ENCODE data around the gene BTRC. TPM values are rescaled to one million over a fixed set of nuclear protein-coding genes. Genes with fewer than 3 reads are reported as not detected.
A peak's percentile ranks its signal among the peaks of the same experiment; 100 is the strongest.

Gene BTRC
- total and polyA plus RNA-seq, 4 donors = 3.1 to 16.4 (median 9.3) TPM

GRCh38 chr10:101482568-101482967 lies 128.6 kb downstream of the BTRC start:
- TF ChIP-seq, protein P1, sequence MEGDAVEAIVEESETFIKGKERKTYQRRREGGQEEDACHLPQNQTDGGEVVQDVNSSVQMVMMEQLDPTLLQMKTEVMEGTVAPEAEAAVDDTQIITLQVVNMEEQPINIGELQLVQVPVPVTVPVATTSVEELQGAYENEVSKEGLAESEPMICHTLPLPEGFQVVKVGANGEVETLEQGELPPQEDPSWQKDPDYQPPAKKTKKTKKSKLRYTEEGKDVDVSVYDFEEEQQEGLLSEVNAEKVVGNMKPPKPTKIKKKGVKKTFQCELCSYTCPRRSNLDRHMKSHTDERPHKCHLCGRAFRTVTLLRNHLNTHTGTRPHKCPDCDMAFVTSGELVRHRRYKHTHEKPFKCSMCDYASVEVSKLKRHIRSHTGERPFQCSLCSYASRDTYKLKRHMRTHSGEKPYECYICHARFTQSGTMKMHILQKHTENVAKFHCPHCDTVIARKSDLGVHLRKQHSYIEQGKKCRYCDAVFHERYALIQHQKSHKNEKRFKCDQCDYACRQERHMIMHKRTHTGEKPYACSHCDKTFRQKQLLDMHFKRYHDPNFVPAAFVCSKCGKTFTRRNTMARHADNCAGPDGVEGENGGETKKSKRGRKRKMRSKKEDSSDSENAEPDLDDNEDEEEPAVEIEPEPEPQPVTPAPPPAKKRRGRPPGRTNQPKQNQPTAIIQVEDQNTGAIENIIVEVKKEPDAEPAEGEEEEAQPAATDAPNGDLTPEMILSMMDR (IDR thresholded peaks at IDR 0.05; ENCODE audit: control extremely low read depth, extremely low read depth) = no peak
- Histone ChIP-seq H3K27ac (ENCODE audit: low read depth in 1 of 2, low read length in 1 of 2) (no peak overlapping the region), H3K4me1 (ENCODE audit: control insufficient read depth in 5 of 5, insufficient read depth in 5 of 5, low read length in 5 of 5) (peaks cover 0 to 27% (median 6%) of the 10 kb centered on the region in 5 donors), H3K9ac (ENCODE audit: insufficient read depth in 1 of 2, low read length in 2 of 2) (no peak overlapping the region), H3K36me3 (ENCODE audit: control insufficient read depth in 4 of 4, insufficient read depth in 4 of 4, low read length in 4 of 4) (peaks cover 0 to 10% (median 1%) of the 10 kb centered on the region in 4 donors), H3K27me3 (ENCODE audit: control insufficient read depth in 3 of 3, insufficient read depth in 3 of 3, low read length in 2 of 3) (no peaks in the 10 kb centered on the region), H3K9me3 (ENCODE audit: control insufficient read depth in 4 of 4, insufficient read depth in 3 of 4, low read length in 3 of 4) (no peaks in the 10 kb centered on the region), H3K4me3 (no peak overlapping the region)
- no peak for ATAC-seq (ENCODE audit: insufficient read depth, low FRiP score)
- WGBS, 2 donors = 98 to 99% methylated on average over 10 of the region's 10 CpGs
- DNase-seq = no peak

GRCh38 chr10:101484175-101484745 lies 130.3 kb downstream of the BTRC start:
- ATAC-seq (ENCODE audit: insufficient read depth, low FRiP score) (no peak), DNase-seq (peak in 2 of 3 donors; percentile 50 to 57)
- Histone ChIP-seq H3K27ac (ENCODE audit: low read depth in 1 of 2, low read length in 1 of 2) (no peak overlapping the region), H3K36me3 (ENCODE audit: control insufficient read depth in 4 of 4, insufficient read depth in 4 of 4, low read length in 4 of 4) (peaks cover 0 to 10% (median 1%) of the 10 kb centered on the region in 4 donors), H3K9ac (ENCODE audit: insufficient read depth in 1 of 2, low read length in 2 of 2) (peak overlapping the region in 1 of 2 donors; percentile 26), H3K4me3 (no peak overlapping the region), H3K4me1 (ENCODE audit: control insufficient read depth in 5 of 5, insufficient read depth in 5 of 5, low read length in 5 of 5) (peaks cover 0 to 27% (median 6%) of the 10 kb centered on the region in 5 donors), H3K9me3 (ENCODE audit: control insufficient read depth in 4 of 4, insufficient read depth in 3 of 4, low read length in 3 of 4) (no peaks in the 10 kb centered on the region), H3K27me3 (ENCODE audit: control insufficient read depth in 3 of 3, insufficient read depth in 3 of 3, low read length in 2 of 3) (no peaks in the 10 kb centered on the region)
- 73 to 77% methylated on average over 8 of the region's 8 CpGs for WGBS, 2 donors
- TF ChIP-seq, protein P1 (IDR thresholded peaks at IDR 0.05; ENCODE audit: control extremely low read depth, extremely low read depth) = no peak

- Histone ChIP-seq H3K36me3 (ENCODE audit: control insufficient read depth in 4 of 4, insufficient read depth in 4 of 4, low read length in 4 of 4) (peaks cover 0 to 4% (median under 1%) of the 10 kb centered on the region in 4 donors), H3K27me3 (ENCODE audit: control insufficient read depth in 3 of 3, insufficient read depth in 3 of 3, low read length in 2 of 3) (no peaks in the 10 kb centered on the region), H3K9ac (ENCODE audit: insufficient read depth in 1 of 2, low read length in 2 of 2) (no peak overlapping the region), H3K9me3 (ENCODE audit: control insufficient read depth in 4 of 4, insufficient read depth in 3 of 4, low read length in 3 of 4) (no peaks in the 10 kb centered on the region), H3K4me3 (no peak overlapping the region), H3K27ac (ENCODE audit: low read depth in 1 of 2, low read length in 1 of 2) (no peak overlapping the region), H3K4me1 (ENCODE audit: control insufficient read depth in 5 of 5, insufficient read depth in 5 of 5, low read length in 5 of 5) (peaks cover 0 to 27% (median 6%) of the 10 kb centered on the region in 5 donors)
- WGBS, 2 donors = 87 to 94% methylated on average over 5 of the region's 5 CpGs
- ATAC-seq (ENCODE audit: insufficient read depth, low FRiP score) (no peak), DNase-seq (peak in 1 of 3 donors; percentile 26)
- TF ChIP-seq, protein P1 (IDR thresholded peaks at IDR 0.05; ENCODE audit: control extremely low read depth, extremely low read depth) = no peak
Observed at GRCh38 chr10:101485207-101485606, 131.2 kb downstream of the BTRC start.

Data from lung (tissue), 12 donors.